Spleen (tissue), 11 donors: ENCODE results near the gene ATRIP. TPM values are rescaled to one million over a fixed set of nuclear protein-coding genes. Genes with fewer than 3 reads are reported as not detected.
"Not testable (repeated sequence)": the region's sequence is repeated elsewhere in the genome, so short reads cannot be mapped to it uniquely, and the experiment has no call there.

Source experiments
- DNase-seq: peaks from one replicate; pipeline ENCODE4 v3.0.0-alpha.2; 2020
- H3K27ac ChIP-seq, 8 donors: fragments of 200-600 bp; sonication (generic) in 7 of 8; 1 replicate in 4 of 8; 2 replicates in 4 of 8; pipeline versions ENCODE4 v1.5.0 to v1.8.0; 2016 to 2021; ENCODE audit warnings: inconsistent platforms in 4 of 8, mild to moderate bottlenecking in 4 of 8, moderate library complexity in 1 of 8
- H3K27me3 ChIP-seq, 7 donors: fragments of 200-600 bp; sonication (generic) in 6 of 7; replicated peaks in 1 of 7; 1 replicate in 4 of 7; 2 replicates in 3 of 7; pipeline versions ENCODE4 v1.5.0 to v1.8.0; 2016 to 2021; ENCODE audit warnings: inconsistent platforms in 3 of 7, mild to moderate bottlenecking in 1 of 7
- H3K36me3 ChIP-seq, 6 donors: fragments of 200-600 bp; sonication (generic) in 5 of 6; 1 replicate in 4 of 6; 2 replicates in 2 of 6; pipeline versions ENCODE4 v1.5.0 to v1.8.0; 2016 to 2021; ENCODE audit warnings: inconsistent platforms in 2 of 6
- H3K4me1 ChIP-seq, 6 donors: fragments of 200-600 bp; sonication (generic) in 5 of 6; 1 replicate in 3 of 6; 2 replicates in 3 of 6; pipeline versions ENCODE4 v1.5.0 to v1.8.0; 2016 to 2021; ENCODE audit warnings: inconsistent platforms in 3 of 6
- H3K4me3 ChIP-seq, 8 donors: fragments of 200-600 bp; sonication (generic) in 7 of 8; 1 replicate in 4 of 8; 2 replicates in 4 of 8; pipeline versions ENCODE4 v1.5.0 to v1.8.0; 2016 to 2021; ENCODE audit warnings: inconsistent platforms in 4 of 8, mild to moderate bottlenecking in 4 of 8, moderate library complexity in 2 of 8
- H3K9me3 ChIP-seq, 8 donors: fragments of 200-600 bp; sonication (generic) in 7 of 8; 1 replicate in 4 of 8; 2 replicates in 4 of 8; pipeline versions ENCODE4 v1.5.0 to v1.8.0; 2016 to 2021; ENCODE audit warnings: inconsistent platforms in 4 of 8
- POLR2A ChIP-seq, 3 donors: fragments of 450-650 bp; IDR thresholded peaks; one replicate each; pipeline ENCODE4 v1.5.1; 2017; ENCODE audit warnings: antibody characterized with exemption in 3 of 3, mild to moderate bottlenecking in 1 of 3
- POLR2AphosphoS5 ChIP-seq, 3 donors: sonication (generic); formaldehyde crosslinking; IDR thresholded peaks; one replicate each; pipeline ENCODE4 v1.5.1; 2017; ENCODE audit warnings: antibody characterized with exemption in 3 of 3
- WGBS, 5 donors: extraction: QIAGEN DNeasy Blood & Tissue Kit in 3 of 5; methylation state at CpG; one replicate each; pipeline versions ENCODE4 v1.1.5 to v1.1.7; 2013 to 2018; 5-methylcytosine and 5-hydroxymethylcytosine counted together
- intact Hi-C: fragments of 100-400 bp; cut with DNase I; formaldehyde crosslinking; loops from one replicate; pipeline ENCODE4 v1.15.0; 2023; ENCODE audit warnings: low total_unique reads
- polyA plus RNA-seq, 3 donors: library from polyadenylated mRNA; stranded (reverse); fragments of 200-250 nt; gene quantifications; one replicate each; pipeline ENCODE4 v1.2.1, GENCODE V29; 2013
- total RNA-seq, 7 donors: library from RNA; depleted of rRNA in 3 of 7; stranded (reverse); fragments of >200 nt in 3 of 7; fragmentation: NEBNext Ultra II Directional in 4 of 7; extraction: Animal tissue kit (Norgen Biotek cat#: 25700) in 4 of 7; gene quantifications; one replicate each; pipeline versions ENCODE4 v1.1.0 to v1.2.1, GENCODE V29; 2016 to 2021
- TF ChIP-seq, protein P1 (sequence below), 11 experiments: fragments of 200-600 bp in 7 of 11; fragments of 450-650 bp in 4 of 11; sonication (generic) in 4 of 11; IDR thresholded peaks in 8 of 11; conservative IDR thresholded peaks in 3 of 11; 1 replicate in 7 of 11; 2 replicates in 4 of 11; pipeline versions ENCODE4 v1.4.0 to v1.8.0; 2016 to 2021; ENCODE audit warnings: antibody characterized with exemption in 11 of 11, inconsistent platforms in 4 of 11, mild to moderate bottlenecking in 1 of 11
- donor health status: healthy with polysubstance abuse.
- donor health status: DM: no; HTN: no; CAD: no; lungs with moderate emphysema.
- donor health status: DM: no; HTN: no; CAD: no.
- donor health status: Bipolar disorder and iron deficiency.
- donor health status: healthy.
- donor health status: DM: no; HTN: no; CAD: no.
- donor health status: DM: yes; HTN: yes; CAD: no.

ATRIP gene
- total and polyA plus RNA-seq, 10 donors = 5.2 to 10.0 (median 6.8) TPM

DNA sequence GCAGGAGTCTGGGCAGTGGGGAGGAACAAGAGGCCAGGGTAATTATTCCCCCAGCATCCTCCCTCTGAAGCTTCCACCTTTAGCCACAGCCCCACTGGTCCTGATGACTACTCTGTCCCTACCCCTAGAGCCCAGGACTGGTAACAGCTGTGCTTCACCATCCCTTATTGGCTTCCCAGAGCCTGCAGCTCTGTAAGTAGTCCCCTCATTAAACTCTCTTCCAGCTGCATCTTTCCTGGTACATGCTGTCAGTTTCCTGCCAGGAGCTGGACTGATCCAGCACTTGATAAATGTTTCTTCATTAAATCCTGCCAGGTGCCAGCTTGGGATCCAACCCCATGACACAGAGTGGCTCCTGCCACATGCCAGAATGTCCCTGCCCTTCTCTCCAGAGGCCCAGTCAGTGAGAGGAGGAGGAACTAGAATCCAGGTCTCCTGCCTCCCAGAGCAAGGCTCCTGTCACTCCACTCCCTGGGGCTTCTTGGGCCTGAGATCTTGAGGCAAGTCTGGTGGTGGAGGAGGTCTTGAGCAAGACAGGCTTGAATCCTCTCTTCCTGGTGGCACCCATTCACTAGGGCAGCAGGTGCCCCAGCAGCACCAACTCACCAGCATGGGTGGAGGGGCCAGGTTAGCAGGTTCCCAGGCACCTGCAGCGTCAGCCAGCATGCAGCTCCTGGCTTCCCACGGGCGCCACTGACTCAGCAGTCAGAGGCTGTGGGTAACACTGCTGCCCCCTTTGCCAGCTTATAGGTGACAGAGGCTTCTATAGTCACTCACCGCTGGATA, 47.0 kb upstream of the ATRIP start:
- DNase-seq = no peak
- Histone ChIP-seq H3K27ac (no peak overlapping the region), H3K27me3 (no peaks in the 10 kb centered on the region), H3K4me3 (no peak overlapping the region), H3K36me3 (no peaks in the 10 kb centered on the region), H3K4me1 (peaks cover 0 to 49% (median 15%) of the 10 kb centered on the region in 6 donors), H3K9me3 (no peaks in the 10 kb centered on the region)
- intact Hi-C loops = loop anchor here (2.0 kb wide), 2 partner anchors 35 to 149 kb away; no protein-coding TSS in a partner anchor
- TF ChIP-seq, protein P1, sequence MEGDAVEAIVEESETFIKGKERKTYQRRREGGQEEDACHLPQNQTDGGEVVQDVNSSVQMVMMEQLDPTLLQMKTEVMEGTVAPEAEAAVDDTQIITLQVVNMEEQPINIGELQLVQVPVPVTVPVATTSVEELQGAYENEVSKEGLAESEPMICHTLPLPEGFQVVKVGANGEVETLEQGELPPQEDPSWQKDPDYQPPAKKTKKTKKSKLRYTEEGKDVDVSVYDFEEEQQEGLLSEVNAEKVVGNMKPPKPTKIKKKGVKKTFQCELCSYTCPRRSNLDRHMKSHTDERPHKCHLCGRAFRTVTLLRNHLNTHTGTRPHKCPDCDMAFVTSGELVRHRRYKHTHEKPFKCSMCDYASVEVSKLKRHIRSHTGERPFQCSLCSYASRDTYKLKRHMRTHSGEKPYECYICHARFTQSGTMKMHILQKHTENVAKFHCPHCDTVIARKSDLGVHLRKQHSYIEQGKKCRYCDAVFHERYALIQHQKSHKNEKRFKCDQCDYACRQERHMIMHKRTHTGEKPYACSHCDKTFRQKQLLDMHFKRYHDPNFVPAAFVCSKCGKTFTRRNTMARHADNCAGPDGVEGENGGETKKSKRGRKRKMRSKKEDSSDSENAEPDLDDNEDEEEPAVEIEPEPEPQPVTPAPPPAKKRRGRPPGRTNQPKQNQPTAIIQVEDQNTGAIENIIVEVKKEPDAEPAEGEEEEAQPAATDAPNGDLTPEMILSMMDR (IDR thresholded peaks at IDR 0.05 in 8 of 11, conservative IDR thresholded peaks at IDR 0.05 in 3 of 11) = no peak
- peak in 2 of 3 donors; percentile 7 to 22 for TF ChIP-seq POLR2AphosphoS5 (IDR thresholded peaks at IDR 0.05)
- WGBS, 5 donors = 51 to 61% (median 54%) methylated on average over 4 of the region's 4 CpGs

DNA sequence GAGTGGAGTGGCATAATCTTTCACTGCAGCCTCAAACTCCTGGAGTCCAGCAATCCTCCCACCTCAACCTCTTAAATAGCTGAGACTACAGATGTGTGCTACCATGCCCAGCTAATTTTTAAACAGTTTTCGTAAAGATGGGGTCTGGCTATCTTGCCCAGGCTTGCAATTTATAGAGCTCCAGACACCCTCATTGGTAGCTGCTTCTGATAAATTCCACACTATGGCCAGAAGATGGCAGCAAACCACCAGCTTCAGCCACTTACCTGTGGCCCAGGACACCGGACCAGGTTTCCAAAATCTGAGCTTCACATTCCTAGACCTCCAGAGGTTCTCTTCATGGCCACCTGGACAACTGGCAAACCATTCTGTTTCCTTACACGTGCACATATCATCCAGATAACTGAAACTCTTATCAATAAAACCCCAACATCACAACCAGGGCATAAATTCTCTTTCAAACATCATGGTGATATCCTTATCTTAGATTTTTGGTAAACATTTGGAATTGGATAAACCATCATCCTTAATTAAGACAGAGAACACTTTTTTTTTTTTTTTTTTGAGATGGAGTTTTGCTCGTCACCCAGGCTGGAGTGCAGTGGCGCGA, 45.6 kb upstream of the ATRIP start:
- peaks cover 0 to 55% (median 19%) of the 10 kb centered on the region in 6 donors for H3K4me1 ChIP-seq
- WGBS, 5 donors = 58 to 65% (median 59%) methylated on average over 6 of the region's 6 CpGs
- H3K27ac ChIP-seq = no peak overlapping the region
- no peaks in the 10 kb centered on the region for H3K27me3 ChIP-seq
- H3K9me3 ChIP-seq = no peaks in the 10 kb centered on the region
- peaks cover 0 to 10% (median 0%) of the 10 kb centered on the region in 6 donors for H3K36me3 ChIP-seq
- no peak overlapping the region for H3K4me3 ChIP-seq
- peak; percentile 77 for DNase-seq
- intact Hi-C loops = loop anchor here (2.0 kb wide), 2 partner anchors 34 to 148 kb away; no protein-coding TSS in a partner anchor
- TF ChIP-seq, protein P1 (IDR thresholded peaks at IDR 0.05 in 8 of 11, conservative IDR thresholded peaks at IDR 0.05 in 3 of 11) = peak; percentile 81 to 93 (median 89)
- TF ChIP-seq POLR2A (IDR thresholded peaks at IDR 0.05) (no peak), POLR2AphosphoS5 (IDR thresholded peaks at IDR 0.05) (no peak)

DNA sequence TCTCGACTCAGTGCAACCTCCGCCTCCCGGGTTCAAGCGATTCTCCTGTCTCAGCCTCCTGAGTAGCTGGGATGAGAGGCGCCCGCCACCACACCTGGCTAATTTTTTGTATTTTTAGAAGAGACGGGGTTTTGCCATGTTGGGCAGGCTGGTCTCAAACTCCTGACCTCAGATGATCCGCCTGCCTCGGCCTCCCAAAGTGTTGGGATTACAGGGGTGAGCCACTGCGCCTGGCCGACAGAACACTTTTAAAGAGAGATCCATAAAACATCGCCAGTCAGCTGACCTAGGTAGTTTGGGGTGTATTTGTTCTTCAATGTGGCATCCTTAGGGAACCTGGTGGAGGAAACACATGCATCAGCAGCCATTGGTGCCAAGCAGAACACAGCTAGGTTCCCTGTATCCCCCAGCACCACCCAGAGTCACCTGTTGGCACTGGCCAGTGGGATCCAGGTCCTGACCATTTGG, 45.1 kb upstream of the ATRIP start:
- intact Hi-C loops = loop anchor here (2.0 kb wide), 2 partner anchors 33 to 147 kb away; no protein-coding TSS in a partner anchor
- not testable (repeated sequence) for H3K4me3 ChIP-seq, H3K27me3 ChIP-seq, H3K9me3 ChIP-seq, DNase-seq
- Histone ChIP-seq H3K4me1 (peaks cover 0 to 55% (median 19%) of the 10 kb centered on the region in 6 donors), H3K36me3 (peaks cover 0 to 16% (median 0%) of the 10 kb centered on the region in 6 donors), H3K27ac (peak overlapping the region in 2 of 8 donors; percentile 42 to 62)
- 91 to 98% (median 93%) methylated on average over 12 of the region's 12 CpGs for WGBS, 5 donors

DNA sequence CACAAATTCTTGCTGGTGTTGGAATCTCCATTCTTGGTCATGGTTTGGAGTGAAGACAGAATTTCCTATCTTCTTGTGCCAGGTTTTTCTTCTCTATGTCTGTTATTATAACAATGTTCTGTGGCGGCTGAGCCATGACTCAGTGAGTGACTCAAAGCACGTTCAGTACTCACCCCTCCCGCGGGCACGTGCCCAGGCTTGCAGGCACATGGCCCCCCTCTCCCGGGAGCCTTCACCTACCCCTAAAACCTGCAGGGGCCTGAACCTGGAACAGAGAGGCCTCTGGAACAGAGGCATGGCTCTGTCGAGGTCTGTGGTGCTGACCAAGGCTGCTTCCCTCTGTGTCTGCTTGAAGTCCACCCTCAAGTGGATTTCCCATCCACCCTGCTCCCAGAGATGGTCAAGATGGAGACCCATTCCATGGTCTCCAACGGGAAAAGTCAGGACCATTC, 44.2 kb upstream of the ATRIP start:
- DNase-seq = no peak
- Histone ChIP-seq H3K36me3 (peaks cover 0 to 20% (median 0%) of the 10 kb centered on the region in 6 donors), H3K9me3 (no peaks in the 10 kb centered on the region), H3K27ac (peak overlapping the region in 6 of 8 donors; percentile 43 to 63 (median 56)), H3K27me3 (no peaks in the 10 kb centered on the region), H3K4me3 (no peak overlapping the region), H3K4me1 (peaks cover 0 to 50% (median 17%) of the 10 kb centered on the region in 6 donors)
- TF ChIP-seq, protein P1 (IDR thresholded peaks at IDR 0.05 in 8 of 11, conservative IDR thresholded peaks at IDR 0.05 in 3 of 11) = no peak
- TF ChIP-seq POLR2AphosphoS5 (IDR thresholded peaks at IDR 0.05) = peak; percentile 20 to 44 (median 25)
- WGBS, 5 donors = 66 to 78% (median 77%) methylated on average over 7 to 8 of the region's 8 CpGs
- intact Hi-C loops = no loop called here
